Astrocyte (in vitro differentiated cells and primary cell): Measurements from ENCODE around the gene DDT.
"Not testable (repeated sequence)": the region's sequence is repeated elsewhere in the genome, so short reads cannot be mapped to it uniquely, and the experiment has no call there.

Source experiments
- EZH2 ChIP-seq: IDR thresholded peaks from 2 replicates; pipeline ENCODE4 v1.6.1; 2012; ENCODE audit warnings: mild to moderate bottlenecking, low read length, inconsistent platforms; ENCODE audit not compliant: insufficient read depth
- TF ChIP-seq, protein P1 (sequence below): IDR thresholded peaks from 2 replicates; pipeline ENCODE4 v1.5.1; 2011; ENCODE audit warnings: low read depth, mild to moderate bottlenecking, inconsistent platforms, low read length, moderate library complexity; ENCODE audit not compliant: insufficient read depth

DNA sequence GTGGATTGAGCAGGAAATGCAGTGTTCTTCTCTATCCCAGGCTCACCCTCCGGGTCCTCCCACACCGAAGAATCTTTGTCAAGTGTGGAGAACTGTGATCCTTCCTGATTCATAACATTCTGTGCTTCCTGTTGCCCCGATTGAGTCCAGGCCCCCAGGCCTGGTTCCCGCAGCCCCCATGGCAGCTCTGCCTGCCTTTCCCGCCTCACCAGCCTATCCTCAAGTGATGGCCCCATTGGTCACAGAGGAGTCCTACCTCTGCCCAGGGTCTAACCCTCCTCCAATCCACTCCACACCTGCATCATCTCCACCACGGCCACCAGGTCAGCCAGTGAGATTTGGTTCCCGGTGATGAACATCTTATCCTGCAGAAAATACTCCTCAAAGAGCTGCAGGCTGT, 25.5 kb upstream of the DDT start:
- TF ChIP-seq, protein P1, sequence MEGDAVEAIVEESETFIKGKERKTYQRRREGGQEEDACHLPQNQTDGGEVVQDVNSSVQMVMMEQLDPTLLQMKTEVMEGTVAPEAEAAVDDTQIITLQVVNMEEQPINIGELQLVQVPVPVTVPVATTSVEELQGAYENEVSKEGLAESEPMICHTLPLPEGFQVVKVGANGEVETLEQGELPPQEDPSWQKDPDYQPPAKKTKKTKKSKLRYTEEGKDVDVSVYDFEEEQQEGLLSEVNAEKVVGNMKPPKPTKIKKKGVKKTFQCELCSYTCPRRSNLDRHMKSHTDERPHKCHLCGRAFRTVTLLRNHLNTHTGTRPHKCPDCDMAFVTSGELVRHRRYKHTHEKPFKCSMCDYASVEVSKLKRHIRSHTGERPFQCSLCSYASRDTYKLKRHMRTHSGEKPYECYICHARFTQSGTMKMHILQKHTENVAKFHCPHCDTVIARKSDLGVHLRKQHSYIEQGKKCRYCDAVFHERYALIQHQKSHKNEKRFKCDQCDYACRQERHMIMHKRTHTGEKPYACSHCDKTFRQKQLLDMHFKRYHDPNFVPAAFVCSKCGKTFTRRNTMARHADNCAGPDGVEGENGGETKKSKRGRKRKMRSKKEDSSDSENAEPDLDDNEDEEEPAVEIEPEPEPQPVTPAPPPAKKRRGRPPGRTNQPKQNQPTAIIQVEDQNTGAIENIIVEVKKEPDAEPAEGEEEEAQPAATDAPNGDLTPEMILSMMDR, result not testable (repeated sequence)
- not testable (repeated sequence) for TF ChIP-seq EZH2
